Ecto neural progenitor cell (in vitro differentiated cells): ENCODE measurements around the gene CUBN.

Experiments used
- DNase-seq: peaks from one replicate; pipeline ENCODE4 v3.0.0-alpha.2; 2018; ENCODE audit warnings: low spot score

The CUBN gene

GRCh38 chr10:16916496-16916895, 213.1 kb downstream of the CUBN start:
- no peak for DNase-seq

GRCh38 chr10:16915300-16915699, 214.3 kb downstream of the CUBN start:
- DNase-seq: no peak

- no peak for DNase-seq
Measured at GRCh38 chr10:16913266-16913665, 216.3 kb downstream of the CUBN start.

GRCh38 chr10:16910793-16911164, 218.8 kb downstream of the CUBN start:
- DNase-seq: no peak

GRCh38 chr10:16909961-16910792, 219.4 kb downstream of the CUBN start:
- no peak for DNase-seq

- no peak for DNase-seq
Measured at GRCh38 chr10:16909271-16909767, 220.3 kb downstream of the CUBN start.

GRCh38 chr10:16907687-16908086, 221.9 kb downstream of the CUBN start:
- DNase-seq: no peak

- no peak for DNase-seq
Measured at GRCh38 chr10:16905320-16905719, 224.3 kb downstream of the CUBN start.

- DNase-seq: no peak
Measured at GRCh38 chr10:16904639-16905061, 225.0 kb downstream of the CUBN start.

- DNase-seq: no peak
Measured at GRCh38 chr10:16904049-16904448, 225.6 kb downstream of the CUBN start.

- DNase-seq: no peak
Measured at GRCh38 chr10:16902606-16903005, 227.0 kb downstream of the CUBN start.

GRCh38 chr10:16901106-16901505, 228.5 kb downstream of the CUBN start:
- no peak for DNase-seq

- DNase-seq: no peak
Measured at GRCh38 chr10:16896993-16897392, 232.6 kb downstream of the CUBN start.

- DNase-seq: no peak
Measured at GRCh38 chr10:16894821-16895220, 234.8 kb downstream of the CUBN start.

GRCh38 chr10:16893664-16894063, 235.9 kb downstream of the CUBN start:
- DNase-seq: no peak

- peak; percentile 74 for DNase-seq
Measured at GRCh38 chr10:16891375-16892313, 238.0 kb downstream of the CUBN start.

GRCh38 chr10:16890691-16891090, 238.9 kb downstream of the CUBN start:
- DNase-seq: no peak

- no peak for DNase-seq
Measured at GRCh38 chr10:16887565-16887964, 242.0 kb downstream of the CUBN start.

GRCh38 chr10:16886031-16886430, 243.6 kb downstream of the CUBN start:
- DNase-seq: no peak

GRCh38 chr10:16884497-16884896, 245.1 kb downstream of the CUBN start:
- no peak for DNase-seq

GRCh38 chr10:16883084-16883483, 246.5 kb downstream of the CUBN start:
- no peak for DNase-seq

GRCh38 chr10:16870331-16870730, 259.3 kb downstream of the CUBN start:
- no peak for DNase-seq

GRCh38 chr10:16867990-16868389, 261.6 kb downstream of the CUBN start:
- no peak for DNase-seq
